ENCODE data around the gene ANP32E. TPM values are rescaled to one million over a fixed set of nuclear protein-coding genes. Genes with fewer than 3 reads are reported as not detected.

The ANP32E gene
- total and polyA plus RNA-seq, 2 of the 13 experiments (the other 11 are each of a cell fraction or from before 2014, with no cell fraction given): 10.3 to 53.0 TPM

DNA sequence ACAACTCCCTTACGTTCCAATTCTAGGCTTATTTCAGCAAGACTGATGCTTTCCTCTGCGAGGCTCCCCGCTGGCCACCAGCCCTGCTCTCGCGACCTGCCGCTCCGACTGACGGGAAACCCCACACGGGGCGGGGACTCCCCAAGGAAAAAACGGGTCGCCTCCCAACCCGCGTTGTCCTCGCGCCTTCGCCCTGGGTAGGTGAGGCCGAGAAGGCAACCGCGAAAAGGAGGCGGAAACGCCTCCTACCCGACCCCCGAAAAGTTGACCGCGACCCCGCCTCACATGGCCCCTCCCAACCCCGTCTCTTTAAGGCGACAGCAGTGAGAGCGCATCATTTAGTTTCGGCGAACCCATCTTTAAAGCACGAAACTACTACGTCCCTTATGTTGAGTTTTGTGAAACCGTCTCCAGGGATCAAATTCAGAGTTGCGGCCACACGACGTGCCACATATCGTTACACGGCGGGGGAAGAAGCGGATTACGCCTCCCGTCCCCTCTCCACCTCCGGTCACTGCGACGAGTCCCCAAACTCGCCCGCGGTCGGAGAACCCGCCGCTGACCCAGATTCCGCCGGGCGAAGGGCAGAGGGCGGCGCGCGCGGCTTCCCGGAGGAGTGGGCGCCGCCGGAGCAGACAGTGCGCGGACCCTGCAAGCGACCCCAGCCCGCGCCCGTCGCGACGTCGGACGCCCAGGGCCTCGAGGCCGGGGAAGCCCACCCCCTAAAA, 1.2 kb downstream of the ANP32E start (continued):
- TF ChIP-seq FOSL2 (CRISPR knock-in tag; IDR thresholded peaks at IDR 0.05) (no peak), ZBTB44 (CRISPR knock-in tag; IDR thresholded peaks at IDR 0.05) (no peak), ZNF564 (CRISPR knock-in tag; IDR thresholded peaks at IDR 0.05) (no peak; the same call in 1 of the 2 replicates), ZNF256 (CRISPR knock-in tag; conservative IDR thresholded peaks at IDR 0.05) (no peak), SUZ12 (IDR thresholded peaks at IDR 0.05; ENCODE audit: low read depth, low read length) (no peak), ZMYM4 (CRISPR knock-in tag; IDR thresholded peaks at IDR 0.05) (no peak), BRD4 (CRISPR knock-in tag; IDR thresholded peaks at IDR 0.05) (no peak), ZNF274 (CRISPR knock-in tag; IDR thresholded peaks at IDR 0.05) (no peak), FOXM1 (CRISPR knock-in tag; IDR thresholded peaks at IDR 0.05) (no peak), CBFB (CRISPR knock-in tag; IDR thresholded peaks at IDR 0.05) (no peak), ZNF17 (CRISPR knock-in tag; IDR thresholded peaks at IDR 0.05) (no peak), SMYD3 (CRISPR knock-in tag; IDR thresholded peaks at IDR 0.05) (no peak), MAFG (CRISPR knock-in tag; IDR thresholded peaks at IDR 0.05) (no peak), SNAI1 (CRISPR knock-in tag; IDR thresholded peaks at IDR 0.05; ENCODE audit: borderline replicate concordance) (no peak), IRF2 (CRISPR knock-in tag; IDR thresholded peaks at IDR 0.05) (peak; percentile 59; the same call in 1 of the 2 replicates), ZBTB26 (CRISPR knock-in tag; IDR thresholded peaks at IDR 0.05; ENCODE audit: borderline replicate concordance) (peak; percentile 21; the same call in 1 of the 2 replicates), EZH2 (conservative IDR thresholded peaks at IDR 0.05; ENCODE audit: low read depth, low read length) (no peak), ZNF577 (CRISPR knock-in tag; IDR thresholded peaks at IDR 0.05; ENCODE audit: borderline replicate concordance, low read depth) (no peak), ZSCAN9 (CRISPR knock-in tag; IDR thresholded peaks at IDR 0.05; ENCODE audit: borderline replicate concordance) (0 out of 2 replicates have a peak, but pooled peaks have one; percentile 13), ZNF337 (CRISPR knock-in tag; IDR thresholded peaks at IDR 0.05; ENCODE audit: borderline replicate concordance, low read depth) (no peak), ZFP91 (CRISPR knock-in tag; IDR thresholded peaks at IDR 0.05; ENCODE audit: borderline replicate concordance) (peak; percentile 90), CHCHD3 (CRISPR knock-in tag; IDR thresholded peaks at IDR 0.05) (no peak), BCL6 (CRISPR knock-in tag; IDR thresholded peaks at IDR 0.05) (no peak)
- TF ChIP-seq, protein P1, sequence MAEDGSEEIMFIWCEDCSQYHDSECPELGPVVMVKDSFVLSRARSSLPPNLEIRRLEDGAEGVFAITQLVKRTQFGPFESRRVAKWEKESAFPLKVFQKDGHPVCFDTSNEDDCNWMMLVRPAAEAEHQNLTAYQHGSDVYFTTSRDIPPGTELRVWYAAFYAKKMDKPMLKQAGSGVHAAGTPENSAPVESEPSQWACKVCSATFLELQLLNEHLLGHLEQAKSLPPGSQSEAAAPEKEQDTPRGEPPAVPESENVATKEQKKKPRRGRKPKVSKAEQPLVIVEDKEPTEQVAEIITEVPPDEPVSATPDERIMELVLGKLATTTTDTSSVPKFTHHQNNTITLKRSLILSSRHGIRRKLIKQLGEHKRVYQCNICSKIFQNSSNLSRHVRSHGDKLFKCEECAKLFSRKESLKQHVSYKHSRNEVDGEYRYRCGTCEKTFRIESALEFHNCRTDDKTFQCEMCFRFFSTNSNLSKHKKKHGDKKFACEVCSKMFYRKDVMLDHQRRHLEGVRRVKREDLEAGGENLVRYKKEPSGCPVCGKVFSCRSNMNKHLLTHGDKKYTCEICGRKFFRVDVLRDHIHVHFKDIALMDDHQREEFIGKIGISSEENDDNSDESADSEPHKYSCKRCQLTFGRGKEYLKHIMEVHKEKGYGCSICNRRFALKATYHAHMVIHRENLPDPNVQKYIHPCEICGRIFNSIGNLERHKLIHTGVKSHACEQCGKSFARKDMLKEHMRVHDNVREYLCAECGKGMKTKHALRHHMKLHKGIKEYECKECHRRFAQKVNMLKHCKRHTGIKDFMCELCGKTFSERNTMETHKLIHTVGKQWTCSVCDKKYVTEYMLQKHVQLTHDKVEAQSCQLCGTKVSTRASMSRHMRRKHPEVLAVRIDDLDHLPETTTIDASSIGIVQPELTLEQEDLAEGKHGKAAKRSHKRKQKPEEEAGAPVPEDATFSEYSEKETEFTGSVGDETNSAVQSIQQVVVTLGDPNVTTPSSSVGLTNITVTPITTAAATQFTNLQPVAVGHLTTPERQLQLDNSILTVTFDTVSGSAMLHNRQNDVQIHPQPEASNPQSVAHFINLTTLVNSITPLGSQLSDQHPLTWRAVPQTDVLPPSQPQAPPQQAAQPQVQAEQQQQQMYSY (CRISPR knock-in tag; IDR thresholded peaks at IDR 0.05): no peak
